Activated B cell treated with CpG ODN at 0.5 μM for 24 hours (primary cell): ENCODE results near the gene RNF26. TPM values are rescaled to one million over a fixed set of nuclear protein-coding genes. Genes with fewer than 3 reads are reported as not detected.

Experiments
- ATAC-seq: fragments of 200-7000 bp; cut with Tn5 transposase; one replicate; pipeline ENCODE4 v1.10.0; 2021; ENCODE audit warnings: low read depth, mild to moderate bottlenecking, moderate library complexity
- CTCF ChIA-PET: fragments of 350-600 bp; sonication (Branson Sonifier 250); formaldehyde crosslinking; loops from one replicate; lab custom pipeline; 2021; ENCODE audit warnings: antibody characterized with exemption; lab: Charles Lee
- POLR2A ChIA-PET: fragments of 350-600 bp; sonication (Branson Sonifier 250); formaldehyde crosslinking; loops from one replicate; lab custom pipeline; 2021; ENCODE audit warnings: antibody characterized with exemption; lab: Charles Lee
- DNase-seq: peaks from one replicate; pipeline ENCODE4 v3.0.0; 2022
- H3K27ac Mint-ChIP-seq: one replicate; pipeline ENCODE4 v1.8.0; 2020; ENCODE audit warnings: mixed read lengths
- H3K27me3 Mint-ChIP-seq: one replicate; pipeline ENCODE4 v1.8.0; 2021; ENCODE audit warnings: mixed read lengths
- H3K36me3 Mint-ChIP-seq: one replicate; pipeline ENCODE4 v1.8.0; 2021; ENCODE audit warnings: low read depth, mixed read lengths
- H3K4me1 Mint-ChIP-seq: one replicate; pipeline ENCODE4 v1.8.0; 2021; ENCODE audit warnings: mixed read lengths
- H3K4me3 Mint-ChIP-seq: one replicate; pipeline ENCODE4 v1.8.0; 2020; ENCODE audit warnings: mild to moderate bottlenecking, mixed read lengths
- H3K9me3 Mint-ChIP-seq: one replicate; pipeline ENCODE4 v1.8.0; 2020; ENCODE audit warnings: mixed read lengths
- intact Hi-C: fragments of 100-400 bp; cut with micrococcal nuclease; formaldehyde crosslinking; loops from one replicate; pipeline ENCODE4 v1.15.1; 2024
- total RNA-seq: library from RNA; stranded (reverse); gene quantifications from 2 replicates; pipeline ENCODE4 v1.2.3, GENCODE V29; 2022
- TF ChIP-seq, protein P1 (sequence below): fragments of 200-600 bp; IDR thresholded peaks from one replicate; pipeline ENCODE4 v1.8.0; 2022; ENCODE audit warnings: antibody characterized with exemption, mild to moderate bottlenecking

Gene RNF26
- total RNA-seq, 1 donor from 2014 or later, result 21.2 TPM

DNA sequence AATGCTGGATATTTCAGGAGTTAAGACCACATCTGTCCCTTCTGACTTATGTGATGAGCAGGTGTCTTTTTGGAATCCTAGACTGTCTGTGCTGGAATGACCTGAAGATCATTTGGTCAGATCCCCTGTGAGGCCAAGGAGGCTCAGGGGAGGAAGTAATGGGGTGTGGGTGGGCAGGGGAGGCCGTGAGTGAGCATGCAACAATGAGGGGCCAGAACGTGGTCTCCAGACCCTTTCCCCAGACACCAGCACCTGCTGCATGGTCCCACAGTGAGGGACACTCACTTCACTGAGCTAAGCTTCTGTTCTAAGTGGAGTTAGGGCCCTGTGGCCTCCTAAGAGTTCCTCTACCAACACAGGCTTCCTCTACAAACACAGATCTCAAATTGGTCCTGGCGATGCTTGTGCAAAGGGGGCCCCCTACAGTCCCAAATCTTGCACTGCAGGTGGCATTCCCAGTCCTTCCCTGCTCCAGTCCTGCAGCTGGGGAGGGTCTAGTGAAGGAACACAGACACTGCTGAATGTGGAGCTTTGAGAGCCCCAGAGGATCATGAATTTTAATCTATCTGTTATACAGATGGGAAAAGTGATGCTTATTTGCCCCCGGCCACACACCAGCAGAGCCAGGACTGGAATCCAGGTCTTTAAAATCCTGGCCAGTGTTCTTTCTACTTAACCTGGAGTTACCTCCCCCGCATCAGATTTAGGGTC is 39.7 kb downstream of the RNF26 start:
- H3K4me1 Mint-ChIP-seq, result no peaks in the 10 kb centered on the region
- H3K27ac Mint-ChIP-seq, result no peak overlapping the region
- H3K9me3 Mint-ChIP-seq, result no peaks in the 10 kb centered on the region
- ATAC-seq (peak; percentile 50), DNase-seq (no peak)
- H3K27me3 Mint-ChIP-seq, result peaks cover 12% of the 10 kb centered on the region
- no peak overlapping the region for H3K4me3 Mint-ChIP-seq
- CTCF ChIA-PET, result interaction anchor here (3.4 kb wide), 1 partner anchor 18 kb away, joined by 18 read pairs; no protein-coding TSS in a partner anchor
- TF ChIP-seq, protein P1, sequence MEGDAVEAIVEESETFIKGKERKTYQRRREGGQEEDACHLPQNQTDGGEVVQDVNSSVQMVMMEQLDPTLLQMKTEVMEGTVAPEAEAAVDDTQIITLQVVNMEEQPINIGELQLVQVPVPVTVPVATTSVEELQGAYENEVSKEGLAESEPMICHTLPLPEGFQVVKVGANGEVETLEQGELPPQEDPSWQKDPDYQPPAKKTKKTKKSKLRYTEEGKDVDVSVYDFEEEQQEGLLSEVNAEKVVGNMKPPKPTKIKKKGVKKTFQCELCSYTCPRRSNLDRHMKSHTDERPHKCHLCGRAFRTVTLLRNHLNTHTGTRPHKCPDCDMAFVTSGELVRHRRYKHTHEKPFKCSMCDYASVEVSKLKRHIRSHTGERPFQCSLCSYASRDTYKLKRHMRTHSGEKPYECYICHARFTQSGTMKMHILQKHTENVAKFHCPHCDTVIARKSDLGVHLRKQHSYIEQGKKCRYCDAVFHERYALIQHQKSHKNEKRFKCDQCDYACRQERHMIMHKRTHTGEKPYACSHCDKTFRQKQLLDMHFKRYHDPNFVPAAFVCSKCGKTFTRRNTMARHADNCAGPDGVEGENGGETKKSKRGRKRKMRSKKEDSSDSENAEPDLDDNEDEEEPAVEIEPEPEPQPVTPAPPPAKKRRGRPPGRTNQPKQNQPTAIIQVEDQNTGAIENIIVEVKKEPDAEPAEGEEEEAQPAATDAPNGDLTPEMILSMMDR, result no peak
- H3K36me3 Mint-ChIP-seq, result no peaks in the 10 kb centered on the region
- POLR2A ChIA-PET, result no interaction called here
- intact Hi-C loops, result loop anchor here (1.0 kb wide), 1 partner anchor 18 kb away; no protein-coding TSS in a partner anchor

GRCh38 chr11:119374632-119375336 is 40.5 kb downstream of the RNF26 start:
- Mint-ChIP-seq H3K9me3 (no peaks in the 10 kb centered on the region), H3K4me1 (no peaks in the 10 kb centered on the region), H3K4me3 (no peak overlapping the region), H3K27ac (no peak overlapping the region), H3K27me3 (peaks cover 12% of the 10 kb centered on the region), H3K36me3 (no peaks in the 10 kb centered on the region)
- ATAC-seq (no peak), DNase-seq (no peak)
- CTCF ChIA-PET, result interaction anchor here (1.4 to 3.4 kb wide), 2 partner anchors 13 to 19 kb away, joined by 3 to 18 read pairs; no protein-coding TSS in a partner anchor
- POLR2A ChIA-PET, result no interaction called here
- intact Hi-C loops, result loop anchor here (1.0 kb wide), 1 partner anchor 18 kb away; no protein-coding TSS in a partner anchor
- TF ChIP-seq, protein P1, result no peak

GRCh38 chr11:119375337-119376196 is 41.2 kb downstream of the RNF26 start:
- intact Hi-C loops, result no loop called here
- ATAC-seq (no peak), DNase-seq (no peak)
- POLR2A ChIA-PET, result no interaction called here
- Mint-ChIP-seq H3K9me3 (no peaks in the 10 kb centered on the region), H3K4me3 (no peak overlapping the region), H3K27me3 (peaks cover 7% of the 10 kb centered on the region), H3K27ac (no peak overlapping the region), H3K36me3 (no peaks in the 10 kb centered on the region), H3K4me1 (no peaks in the 10 kb centered on the region)
- TF ChIP-seq, protein P1, result no peak
- CTCF ChIA-PET, result interaction anchor here (1.4 to 3.4 kb wide), 2 partner anchors 14 to 20 kb away, joined by 3 to 18 read pairs; no protein-coding TSS in a partner anchor

GRCh38 chr11:119376197-119376847 is 42.0 kb downstream of the RNF26 start:
- no peaks in the 10 kb centered on the region for H3K9me3 Mint-ChIP-seq
- DNase-seq (no peak), ATAC-seq (no peak)
- no peak overlapping the region for H3K27ac Mint-ChIP-seq
- no peaks in the 10 kb centered on the region for H3K36me3 Mint-ChIP-seq
- ChIA-PET CTCF (interaction anchor here (1.4 to 3.4 kb wide), 2 partner anchors 15 to 20 kb away, joined by 3 to 18 read pairs; no protein-coding TSS in a partner anchor), POLR2A (interaction anchor here (0.6 kb wide), 1 partner anchor 153 kb away, joined by 5 read pairs; no protein-coding TSS in a partner anchor)
- TF ChIP-seq, protein P1, result no peak
- H3K4me3 Mint-ChIP-seq, result no peak overlapping the region
- intact Hi-C loops, result no loop called here
- H3K27me3 Mint-ChIP-seq, result peaks cover 6% of the 10 kb centered on the region
- H3K4me1 Mint-ChIP-seq, result no peaks in the 10 kb centered on the region
